GM21390 (cell line): ENCODE results near the gene SCARF1.

Source experiments
- ATAC-seq: cut with Tn5 transposase; IDR thresholded peaks from one replicate; pipeline ENCODE4 v1.9.1; 2021; ENCODE audit not compliant: unreplicated experiment

SCARF1 gene

GRCh38 chr17:1628856-1629503, 16.6 kb downstream of the SCARF1 start:
- ATAC-seq = peak; percentile 45

GRCh38 chr17:1627982-1628855, 17.3 kb downstream of the SCARF1 start, which contains the start of gene SLC43A2:
TSS of gene SLC43A2 (minus strand) at chr17:1628834. CDS start at chr17:1627874, 960 bp downstream.
- ATAC-seq = peak; percentile 43

- no peak for ATAC-seq
These were observed 18.1 kb downstream of the SCARF1 start for GRCh38 chr17:1627182-1627981.

- ATAC-seq = no peak
These were observed 19.2 kb downstream of the SCARF1 start for GRCh38 chr17:1626333-1626732.

- ATAC-seq = no peak
These were observed 20.0 kb downstream of the SCARF1 start for GRCh38 chr17:1625581-1625980.

- no peak for ATAC-seq
These were observed 20.5 kb downstream of the SCARF1 start for GRCh38 chr17:1625053-1625452.

- no peak for ATAC-seq
These were observed 20.9 kb downstream of the SCARF1 start for GRCh38 chr17:1624650-1625049.

GRCh38 chr17:1623057-1623630, 22.4 kb downstream of the SCARF1 start:
- ATAC-seq = no peak

- ATAC-seq = no peak
These were observed 24.1 kb downstream of the SCARF1 start for GRCh38 chr17:1621273-1621954.

- no peak for ATAC-seq
These were observed 25.0 kb downstream of the SCARF1 start for GRCh38 chr17:1620486-1620885.

- ATAC-seq = no peak
These were observed 27.8 kb downstream of the SCARF1 start for GRCh38 chr17:1617620-1618174.

GRCh38 chr17:1616101-1616500, 29.4 kb downstream of the SCARF1 start:
- ATAC-seq = no peak

GRCh38 chr17:1612400-1612799, 33.1 kb downstream of the SCARF1 start:
- no peak for ATAC-seq

GRCh38 chr17:1611715-1612114, 33.8 kb downstream of the SCARF1 start:
- ATAC-seq = no peak

- ATAC-seq = no peak
These were observed 36.9 kb downstream of the SCARF1 start for GRCh38 chr17:1608676-1609075.

GRCh38 chr17:1607971-1608320, 37.6 kb downstream of the SCARF1 start:
- no peak for ATAC-seq

GRCh38 chr17:1606352-1606985, 39.1 kb downstream of the SCARF1 start:
- ATAC-seq = no peak

- no peak for ATAC-seq
These were observed 39.7 kb downstream of the SCARF1 start for GRCh38 chr17:1605681-1606351.

- ATAC-seq = no peak
These were observed 40.6 kb downstream of the SCARF1 start for GRCh38 chr17:1604831-1605528.
